HG03139 (cell line): ENCODE data around the gene MPST.
"Not testable (repeated sequence)": the region's sequence is repeated elsewhere in the genome, so short reads cannot be mapped to it uniquely, and the experiment has no call there.

Experiments
- ATAC-seq: cut with Tn5 transposase; IDR thresholded peaks from one replicate; pipeline ENCODE4 v1.9.1; 2021; ENCODE audit not compliant: unreplicated experiment

The MPST gene

DNA sequence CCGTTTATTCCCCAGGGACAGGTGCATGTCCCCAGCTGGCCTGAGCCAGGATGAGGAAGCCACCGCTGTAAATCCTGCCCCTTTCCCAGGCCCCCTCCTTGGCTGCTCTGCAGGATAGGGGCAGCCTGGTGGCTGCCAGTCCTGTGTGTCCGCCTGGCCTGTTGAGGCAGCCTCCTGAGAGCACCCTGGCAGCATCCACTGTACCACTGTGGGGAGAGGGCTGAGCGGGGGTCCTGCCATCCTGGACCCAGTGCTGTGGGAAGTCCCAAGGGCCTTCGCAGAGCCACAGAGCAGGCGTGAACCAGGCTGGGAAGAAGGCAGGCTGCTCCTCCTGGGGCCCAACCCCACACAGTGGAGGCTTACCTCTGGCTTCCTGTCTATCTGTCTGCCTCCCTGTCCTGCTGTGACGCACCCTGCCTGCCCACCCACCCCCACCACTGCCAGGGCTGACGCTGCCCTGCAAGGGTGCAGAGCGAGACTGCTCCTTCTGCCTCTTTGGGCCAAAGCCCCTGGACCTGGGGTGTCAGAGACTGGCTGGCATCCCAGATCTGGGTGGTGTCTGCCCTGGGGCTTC is 40.4 kb downstream of the MPST start:
- no peak for ATAC-seq

DNA sequence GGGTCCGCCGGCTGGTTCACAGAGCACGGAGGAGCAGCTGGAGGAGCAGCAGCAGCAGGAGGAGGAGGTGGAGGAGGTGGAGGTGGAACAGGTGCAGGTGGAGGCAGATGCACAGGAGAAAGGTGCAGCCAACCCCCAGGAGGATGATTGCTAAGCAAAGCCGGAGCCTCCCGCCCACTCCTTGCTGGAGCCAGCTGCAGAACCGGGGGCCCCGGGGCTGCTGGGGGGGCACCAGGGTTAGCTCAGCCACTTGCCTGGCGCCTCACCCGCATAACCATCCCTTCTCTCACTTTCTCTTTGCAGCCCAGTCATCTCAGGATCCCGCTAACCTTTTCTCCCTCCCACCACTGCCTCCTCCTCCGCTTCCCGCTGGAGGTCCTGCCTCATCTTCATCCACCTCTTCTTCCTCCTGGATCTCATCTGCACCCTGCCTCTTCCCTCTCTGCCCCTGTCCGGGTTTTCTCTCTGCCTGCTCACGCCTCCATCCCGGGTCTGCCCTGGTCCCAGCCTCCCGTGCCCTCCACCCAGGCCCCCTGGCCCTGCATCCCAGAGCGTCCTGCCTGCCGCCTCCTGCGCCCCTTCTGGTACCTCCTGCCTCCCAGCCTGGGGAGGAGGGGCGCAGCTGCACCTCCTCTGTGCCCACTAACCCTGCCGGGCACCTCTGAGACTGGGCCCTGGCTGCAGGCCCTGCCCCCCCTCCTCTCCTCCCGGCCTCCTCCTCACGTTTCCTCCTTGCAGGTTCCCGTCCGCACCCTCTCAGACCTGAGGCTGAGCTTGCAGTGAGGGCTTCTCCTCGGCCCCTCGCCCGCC is 41.5 kb downstream of the MPST start:
- no peak for ATAC-seq

DNA sequence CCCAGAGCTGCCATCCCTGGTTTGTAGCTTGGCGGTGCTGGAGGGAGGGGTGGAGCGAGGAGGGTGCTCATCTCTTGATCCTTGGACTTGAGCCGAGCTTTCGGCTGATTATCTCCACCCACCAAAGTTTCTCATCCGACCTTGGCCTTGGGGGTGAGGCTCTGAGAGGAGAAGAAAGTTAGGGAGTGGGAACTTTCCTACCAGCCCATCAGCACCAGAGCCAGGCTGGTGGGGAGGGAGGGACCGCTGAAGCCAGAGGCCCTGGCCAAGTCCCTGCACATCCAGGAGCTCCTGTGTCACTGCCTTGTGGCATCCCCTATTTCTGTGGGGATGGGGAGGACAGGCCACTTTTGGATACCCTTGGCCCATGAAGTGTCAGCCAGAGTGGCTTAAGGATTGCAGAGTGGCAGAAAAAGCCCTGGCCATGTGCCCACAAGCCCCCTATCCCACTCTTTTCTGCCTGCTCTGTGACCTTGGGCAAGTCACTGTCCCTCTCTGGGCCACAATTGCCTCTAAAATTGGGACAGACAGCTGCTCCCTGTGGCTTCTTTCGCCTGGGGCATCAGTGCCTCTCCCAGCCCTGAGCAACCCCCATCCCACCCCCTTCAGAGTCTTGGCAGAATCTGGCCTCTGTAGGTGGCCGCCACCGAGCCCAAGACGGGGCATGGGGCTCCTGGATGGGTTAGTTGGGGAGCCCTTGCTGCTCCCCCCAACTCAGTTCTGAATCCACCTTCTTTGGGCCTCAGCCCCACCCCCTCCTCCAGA is 42.3 kb downstream of the MPST start:
- ATAC-seq, result no peak

DNA sequence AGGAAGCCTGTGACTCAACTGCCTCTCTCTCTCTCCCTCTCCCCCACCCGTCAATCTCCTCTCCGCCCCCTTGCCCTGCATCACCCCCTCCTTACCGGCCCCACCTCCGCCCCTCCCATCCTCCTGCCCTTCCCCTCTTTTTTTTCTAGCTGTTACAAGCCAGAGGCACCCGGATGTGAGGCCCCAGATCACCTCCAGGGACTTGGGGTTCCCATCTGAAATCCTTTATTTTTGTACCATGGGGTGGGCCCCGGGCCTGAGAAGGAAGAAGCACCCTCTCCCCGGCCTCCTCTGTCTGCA is 42.8 kb downstream of the MPST start:
- ATAC-seq, result no peak

DNA sequence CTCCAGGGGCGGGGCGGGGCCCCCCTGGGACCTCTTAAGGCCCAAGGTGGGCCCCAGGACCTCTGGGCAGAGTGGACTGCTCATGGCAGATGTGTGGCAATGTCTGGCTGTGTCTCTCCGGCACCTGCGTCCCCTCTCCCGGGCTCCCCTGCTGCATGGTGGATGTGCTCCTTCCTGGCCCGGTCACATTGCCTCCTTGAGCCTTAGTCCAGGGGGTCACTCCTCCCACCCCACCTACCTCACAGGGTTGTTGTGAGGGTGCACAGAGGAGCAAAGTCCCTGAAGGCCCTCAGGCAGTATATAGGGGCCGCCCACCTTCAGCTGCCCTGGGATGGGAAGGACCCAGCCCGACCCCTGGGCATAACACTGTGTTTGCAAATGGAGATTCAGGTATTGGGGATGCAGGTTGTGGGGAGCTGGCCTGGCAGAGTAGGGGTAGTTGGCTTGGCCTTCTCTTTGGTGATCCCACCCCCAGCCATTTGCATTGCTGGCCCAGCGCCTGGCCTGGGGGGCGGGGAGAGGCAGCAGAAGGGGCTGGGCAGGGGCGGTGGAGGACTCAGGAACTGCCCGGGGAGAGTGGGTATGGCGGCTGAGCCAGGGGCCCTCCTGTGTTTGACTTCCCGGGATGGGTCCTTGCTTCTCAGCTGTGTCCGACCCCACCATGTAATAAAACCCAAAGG is 43.3 kb downstream of the MPST start:
- no peak for ATAC-seq

DNA sequence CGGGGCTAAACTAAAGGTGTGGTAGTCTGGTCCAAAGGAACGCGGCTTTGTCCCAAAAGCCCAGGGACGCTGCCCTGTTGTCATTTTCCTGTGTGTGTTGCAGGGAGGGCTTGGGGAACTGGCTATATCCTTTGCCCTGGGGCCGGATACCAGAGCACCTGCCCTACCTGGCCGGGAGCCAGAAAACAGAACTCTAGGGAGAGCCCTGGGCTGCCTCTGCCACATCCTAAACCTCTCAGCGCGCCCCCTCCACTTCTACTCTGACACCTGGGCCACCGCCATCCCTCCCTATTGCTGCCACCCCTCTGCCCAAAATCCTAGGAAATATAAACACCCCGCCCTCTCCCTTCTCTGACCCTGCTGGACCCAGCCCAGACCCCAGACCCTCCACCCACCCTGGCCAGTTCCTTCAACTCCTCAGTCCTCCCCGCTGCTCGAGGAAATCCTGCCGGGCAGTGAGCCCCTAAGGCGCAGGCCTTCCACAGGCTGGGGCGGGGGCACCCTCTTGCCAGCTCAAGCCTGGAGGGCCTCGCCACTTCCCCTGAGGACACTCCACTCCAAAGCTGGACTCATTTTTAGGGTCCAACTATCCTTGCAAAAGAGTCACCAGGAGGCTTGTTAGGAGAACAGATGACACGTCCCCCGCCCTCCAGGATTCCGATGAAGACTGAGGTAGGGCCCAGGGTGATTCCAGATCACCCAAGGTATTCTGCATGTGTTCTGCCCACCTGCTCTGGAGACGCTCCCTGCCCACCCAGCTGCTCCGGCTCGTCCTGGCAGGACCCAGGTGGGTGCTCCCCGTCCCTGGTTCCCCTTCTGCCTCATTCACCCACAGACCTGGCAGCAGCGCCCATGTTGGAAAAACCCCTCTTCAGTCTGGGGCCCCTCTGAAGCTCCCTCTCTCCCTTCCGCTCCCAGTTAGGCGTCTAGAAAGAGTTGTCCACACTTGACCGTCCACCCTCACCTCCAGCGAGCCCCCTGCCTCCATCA is 44.2 kb downstream of the MPST start:
- ATAC-seq, result no peak

DNA sequence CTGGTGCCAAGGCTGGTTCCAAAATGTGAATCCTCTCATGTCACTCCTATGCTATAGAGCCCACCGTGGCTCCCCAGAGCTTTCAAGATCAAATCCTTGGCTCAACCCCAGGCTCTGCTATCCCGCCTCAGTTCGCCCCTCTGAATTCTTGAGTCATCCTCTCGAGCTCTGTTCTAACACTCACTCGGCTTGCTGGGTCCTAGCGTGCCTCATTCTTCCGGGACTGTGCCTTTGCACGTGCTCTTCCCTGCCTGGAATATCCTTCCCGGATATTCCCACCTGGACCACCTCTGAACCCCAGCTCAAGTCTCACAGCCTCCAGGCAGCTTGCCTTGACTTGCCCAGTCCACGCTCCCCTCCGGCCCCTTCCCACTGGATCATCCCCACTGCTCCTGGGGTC is 45.0 kb downstream of the MPST start:
- ATAC-seq, result no peak

DNA sequence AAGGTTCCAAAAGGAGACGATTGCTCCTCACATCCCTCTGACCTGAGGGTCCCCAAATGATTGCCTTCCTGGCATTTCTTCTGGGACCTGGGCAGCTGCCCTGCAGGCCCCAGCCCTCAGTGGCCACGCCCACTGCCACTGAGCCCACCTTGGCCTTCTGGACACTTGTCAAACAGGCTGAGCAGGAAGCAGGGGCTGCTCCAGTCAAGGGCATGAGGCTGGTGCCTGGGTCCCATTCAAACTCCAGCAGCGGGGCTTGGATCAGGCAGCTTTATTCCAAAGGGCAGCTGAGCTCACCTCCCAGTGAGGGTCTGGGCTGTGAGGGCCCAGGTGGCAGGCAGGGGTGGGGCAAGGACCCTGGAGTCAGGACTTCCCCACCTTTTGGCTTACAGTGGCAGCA is 45.6 kb downstream of the MPST start:
- ATAC-seq, result no peak

DNA sequence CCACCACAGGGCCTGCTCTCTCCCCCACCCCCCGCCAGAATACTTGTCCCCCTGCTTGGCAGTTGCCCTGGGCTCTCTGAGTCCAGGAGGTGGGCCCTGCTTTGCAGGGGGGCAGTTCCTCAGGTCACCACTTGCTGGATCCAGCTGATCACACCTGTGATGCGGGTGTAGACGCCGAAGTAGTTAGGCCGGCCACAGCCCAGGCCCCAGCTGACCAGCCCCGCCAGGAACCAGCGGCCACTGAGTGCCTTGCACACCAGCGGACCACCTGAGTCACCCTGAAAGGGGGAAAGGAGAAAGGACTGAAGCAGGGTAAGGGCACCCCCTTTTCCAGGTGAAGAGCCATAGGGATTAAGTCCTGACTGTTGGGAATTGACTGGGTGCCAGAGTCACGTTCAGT is 46.4 kb downstream of the MPST start:
- no peak for ATAC-seq

DNA sequence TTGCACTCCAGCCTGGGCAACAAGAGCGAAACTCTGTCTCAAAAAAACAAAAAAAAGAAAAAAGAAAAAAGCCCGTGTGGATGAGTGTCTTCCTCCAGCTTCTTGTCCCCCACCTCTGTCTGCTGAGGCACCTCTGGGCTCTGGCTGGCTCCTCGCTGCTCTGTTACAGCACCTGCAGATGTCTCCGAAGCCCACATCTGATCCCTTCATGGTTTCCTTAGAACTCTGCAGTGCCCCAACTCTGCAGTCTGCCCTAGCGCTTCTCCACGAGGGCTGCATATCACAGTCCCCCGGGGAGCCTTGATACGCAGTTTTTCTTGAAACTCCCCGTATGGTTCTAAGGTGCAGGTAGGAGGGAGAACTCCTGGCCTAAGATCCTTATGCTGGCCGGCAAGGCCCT is 47.9 kb downstream of the MPST start:
- no peak for ATAC-seq

DNA sequence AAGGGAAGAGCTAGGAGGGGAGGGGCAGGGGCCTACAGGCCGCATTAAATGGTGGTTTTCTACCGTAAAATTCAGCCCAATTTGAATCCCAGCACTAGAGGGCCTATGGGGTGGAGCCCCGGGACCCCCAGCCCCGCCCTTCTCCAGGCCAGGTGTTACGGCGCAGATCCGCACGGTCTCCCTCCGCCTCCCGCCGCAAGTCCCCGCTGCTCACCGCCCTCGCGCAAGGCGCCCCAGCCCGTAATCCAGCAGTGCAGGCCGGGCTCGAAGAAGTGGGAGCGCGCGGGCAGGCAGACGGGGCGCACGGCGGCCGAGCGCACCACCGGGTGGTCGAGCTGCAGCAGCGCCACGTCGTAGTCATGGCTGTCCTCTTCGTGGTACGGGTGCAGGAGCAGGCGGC is 49.3 kb downstream of the MPST start:
- no peak for ATAC-seq

DNA sequence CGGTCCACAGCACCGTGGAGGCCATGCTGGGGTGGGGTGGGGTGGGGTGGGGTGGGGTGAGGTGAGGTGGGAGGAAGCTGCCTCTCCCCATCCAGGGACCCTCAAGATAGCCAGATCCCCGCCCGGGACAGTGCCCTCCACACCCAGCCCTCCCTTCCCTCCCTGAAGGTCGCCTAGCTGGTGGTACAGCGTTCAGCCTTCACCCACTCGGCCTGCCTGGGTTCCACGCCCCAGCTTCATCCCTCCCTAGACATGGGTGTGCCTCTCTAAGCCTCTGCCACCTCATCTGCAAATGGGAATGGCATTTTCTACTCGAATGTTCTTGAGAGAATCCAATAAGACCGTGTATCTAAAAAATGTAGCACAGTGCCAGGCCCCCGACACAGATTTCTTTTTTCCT is 49.8 kb downstream of the MPST start:
- no peak for ATAC-seq

DNA sequence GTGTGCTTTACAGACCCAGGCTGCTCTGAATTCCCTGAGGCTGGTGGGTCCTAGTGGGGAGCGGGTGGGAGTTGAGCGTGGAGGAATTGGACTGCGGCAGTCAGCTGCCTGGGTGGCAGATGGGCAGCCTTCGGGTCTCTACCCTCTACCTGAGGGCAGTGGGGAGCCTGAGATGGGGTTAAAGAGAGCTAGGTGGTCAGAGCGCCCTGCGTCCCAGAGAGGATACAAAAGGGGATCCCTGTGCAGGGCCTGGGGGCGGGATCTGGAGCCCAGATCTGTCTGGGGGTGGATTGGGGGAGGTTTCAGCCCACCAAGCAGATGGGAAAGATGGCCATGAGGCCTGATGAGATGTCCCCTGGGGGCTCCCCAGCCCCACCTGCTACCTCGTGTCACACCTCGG is 50.2 kb downstream of the MPST start:
- no peak for ATAC-seq

DNA sequence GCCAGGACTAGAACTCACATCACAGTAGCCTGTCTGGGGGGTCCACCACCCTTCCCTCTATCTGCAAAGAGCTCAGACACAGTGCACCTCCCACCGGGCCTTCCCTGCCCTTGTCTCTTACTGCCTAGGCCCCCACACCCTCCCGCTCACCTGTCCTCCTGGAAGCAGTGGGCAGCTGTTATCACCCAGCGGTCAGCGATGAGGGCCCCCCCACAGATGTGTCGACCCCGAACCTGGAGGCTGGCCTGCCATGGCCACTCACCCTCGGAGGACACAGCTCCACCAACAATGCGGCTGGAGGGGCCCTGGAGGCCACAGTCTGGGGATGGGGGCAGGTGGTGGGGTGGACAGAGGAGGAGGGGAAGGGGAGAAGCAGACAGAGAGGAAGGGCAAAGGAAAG is 50.8 kb downstream of the MPST start:
- ATAC-seq, result no peak

DNA sequence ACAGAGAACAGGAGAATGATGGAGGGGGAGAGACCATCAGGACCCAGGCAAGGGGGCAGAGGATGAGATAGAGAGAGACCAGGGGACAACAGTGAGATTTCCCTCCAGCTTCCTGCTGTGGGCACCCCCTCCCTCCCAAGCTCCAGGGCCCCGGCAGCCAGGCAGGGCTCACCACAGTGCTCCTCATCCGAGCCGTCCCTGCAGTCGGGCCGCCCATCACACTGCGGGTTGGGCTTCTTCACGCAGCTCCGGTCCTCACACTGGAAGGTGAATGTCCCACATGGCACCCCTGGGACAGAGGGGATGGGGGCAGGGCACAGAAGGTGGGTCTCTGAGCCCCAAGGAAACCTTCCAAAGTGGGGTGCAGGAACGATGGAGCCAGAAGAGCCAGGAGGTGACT is 51.2 kb downstream of the MPST start:
- ATAC-seq, result no peak

DNA sequence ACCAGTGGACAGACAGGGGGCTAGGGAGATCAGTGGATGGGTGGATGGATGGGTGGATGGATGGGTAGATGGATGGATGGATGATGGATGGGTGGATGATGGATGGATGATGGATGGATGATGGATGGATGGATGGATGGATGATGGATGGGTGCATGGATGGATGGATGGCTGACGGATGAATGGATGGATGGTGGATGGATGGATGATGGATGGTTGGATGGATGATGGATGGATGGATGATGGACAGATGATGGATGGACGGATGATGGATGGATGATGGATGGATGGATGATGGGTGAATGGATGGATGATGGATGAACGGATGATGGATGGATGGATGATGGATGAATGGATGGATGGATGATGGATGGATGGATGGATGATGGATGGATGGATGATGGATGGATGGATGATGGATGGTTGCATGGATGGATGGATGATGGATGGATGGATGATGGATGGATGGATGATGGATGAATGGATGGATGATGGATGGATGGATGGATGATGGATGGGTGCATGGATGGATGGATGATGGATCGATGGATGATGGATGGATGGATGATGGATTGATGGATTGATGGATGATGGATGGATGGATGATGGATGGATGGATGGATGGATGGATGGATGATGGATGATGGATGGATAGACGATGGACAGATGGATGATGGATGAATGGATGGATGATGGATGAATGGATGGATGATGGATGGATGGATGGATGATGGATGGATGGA is 52.5 kb downstream of the MPST start:
- not testable (repeated sequence) for ATAC-seq

DNA sequence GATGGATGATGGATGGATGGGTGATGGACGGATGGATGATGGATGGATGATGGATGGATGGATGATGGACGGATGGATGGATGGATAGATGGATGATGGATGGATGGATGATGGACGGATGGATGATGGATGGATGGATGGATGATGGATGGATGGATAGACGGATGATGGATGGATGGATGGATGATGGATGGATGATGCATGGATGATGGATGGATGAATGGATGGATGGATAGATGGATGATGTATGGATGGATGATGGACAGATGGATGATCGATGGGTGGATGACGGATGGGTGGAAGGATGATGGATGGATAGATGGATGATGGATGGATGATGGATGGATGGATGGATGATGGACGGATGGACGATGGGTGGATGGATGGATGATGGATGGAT is 53.1 kb downstream of the MPST start:
- no peak for ATAC-seq

DNA sequence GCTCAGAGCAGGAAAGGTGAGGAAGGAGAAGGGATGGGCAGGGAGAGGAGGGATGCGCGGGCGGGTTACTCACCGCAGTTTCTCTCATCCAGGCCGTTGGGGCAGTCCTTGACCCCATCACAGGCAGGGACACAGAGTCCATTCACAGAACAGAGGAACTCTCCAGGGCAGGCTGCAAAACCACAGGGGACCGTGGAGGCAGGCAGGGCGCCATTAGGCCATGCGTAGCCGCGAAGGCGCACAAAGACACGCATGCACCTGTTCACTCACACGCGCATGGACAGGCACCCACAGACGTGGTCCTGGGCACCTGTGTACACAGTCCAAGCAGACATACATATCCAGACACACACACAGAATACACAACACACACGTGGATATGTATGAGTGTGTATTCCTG is 55.0 kb downstream of the MPST start:
- no peak for ATAC-seq

DNA sequence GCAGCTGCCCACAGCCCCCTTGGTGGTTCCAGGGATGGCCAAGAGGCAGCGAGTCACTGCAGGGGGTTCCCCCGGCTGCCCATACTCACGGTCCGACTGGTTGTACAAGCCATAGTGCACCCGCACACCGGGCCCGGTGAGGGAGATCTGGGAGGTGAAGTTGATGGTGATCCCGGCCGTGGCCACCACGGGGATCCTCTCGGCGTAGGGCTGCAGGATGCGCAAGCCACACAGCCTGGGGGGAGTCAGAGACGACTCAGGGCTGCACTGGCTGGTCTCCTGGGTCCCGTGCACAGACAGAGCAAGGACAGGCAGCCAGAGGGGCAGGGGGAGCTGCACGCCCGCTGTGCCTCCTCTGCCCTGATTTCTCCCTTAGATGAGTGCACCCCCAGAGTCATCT is 55.5 kb downstream of the MPST start:
- no peak for ATAC-seq

DNA sequence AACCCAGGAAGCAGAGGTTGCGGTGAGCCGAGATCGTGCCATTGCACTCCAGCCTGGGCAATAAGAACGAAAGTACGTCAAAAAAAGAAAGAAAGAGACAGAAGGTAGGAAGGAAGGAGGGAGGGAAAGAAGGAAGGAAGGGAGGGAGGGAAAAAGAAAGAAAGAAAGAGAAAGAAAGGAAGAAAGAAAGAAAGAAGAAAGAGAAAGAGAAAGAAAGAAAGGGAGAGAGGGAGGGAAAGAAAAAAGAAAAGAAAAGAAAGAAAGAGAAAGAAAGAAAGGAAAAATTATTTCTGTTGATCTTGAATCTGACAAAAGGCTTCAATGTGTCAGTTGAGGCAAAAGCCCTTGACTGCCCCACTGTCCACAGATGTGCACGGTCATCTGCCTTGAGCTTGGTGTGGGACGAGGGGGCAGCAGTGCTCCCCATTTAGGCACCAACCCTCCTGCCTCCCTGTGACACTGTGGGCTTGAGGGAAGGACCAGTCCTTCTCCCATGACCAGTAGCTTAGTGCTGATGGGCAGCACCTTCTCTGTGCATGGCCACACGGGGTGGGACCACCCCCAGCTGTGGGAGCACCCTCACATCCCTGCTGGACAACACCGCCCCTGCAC is 56.4 kb downstream of the MPST start:
- no peak for ATAC-seq
